Measurements from ENCODE around the gene HSPA1L. TPM values are rescaled to one million over a fixed set of nuclear protein-coding genes. Genes with fewer than 3 reads are reported as not detected.

HSPA1L gene
- total RNA-seq, 1 donor from 2014 or later = 0.49 TPM

DNA sequence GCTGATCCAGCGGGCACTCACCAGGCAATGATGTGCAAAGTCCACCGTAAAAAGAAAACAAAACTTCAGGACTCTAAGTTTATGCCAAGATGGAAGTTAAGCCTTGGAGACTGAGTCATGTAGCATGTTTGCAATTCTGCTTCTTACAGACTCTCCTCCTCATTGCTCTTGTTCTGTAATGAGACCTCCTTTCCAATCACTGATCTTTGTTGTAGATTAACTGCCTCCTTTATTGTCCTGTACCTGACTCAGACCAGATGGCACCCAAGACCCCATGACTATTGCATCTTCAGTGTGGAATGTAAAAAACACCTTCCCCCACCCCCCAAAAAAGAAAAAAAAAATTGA lies 36.4 kb upstream of the HSPA1L start:
- H3K36me3 Mint-ChIP-seq = peaks cover 10% of the 10 kb centered on the region
- no peaks in the 10 kb centered on the region for H3K4me1 ChIP-seq
- H3K27me3 ChIP-seq = no peaks in the 10 kb centered on the region
- H4K20me1 ChIP-seq (ENCODE audit: low read depth) = no peaks in the 10 kb centered on the region
- peaks cover 5% of the 10 kb centered on the region for H3F3A ChIP-seq (ENCODE audit: low read depth)
- no peaks in the 10 kb centered on the region for H3K79me2 ChIP-seq (ENCODE audit: low read depth)
- peaks cover 2% of the 10 kb centered on the region for H3K4me1 Mint-ChIP-seq
- H3K27ac Mint-ChIP-seq = peak overlapping the region; percentile 54
- DNase-seq (ENCODE audit: low spot score) = no peak
- no peak overlapping the region for H3K27ac ChIP-seq
- peaks cover 10% of the 10 kb centered on the region for H3K9me3 Mint-ChIP-seq
- TF ChIP-seq EZH2 (IDR thresholded peaks at IDR 0.05) (no peak), EZH2phosphoT487 (IDR thresholded peaks at IDR 0.05) (no peak)
- TF ChIP-seq, protein P1, sequence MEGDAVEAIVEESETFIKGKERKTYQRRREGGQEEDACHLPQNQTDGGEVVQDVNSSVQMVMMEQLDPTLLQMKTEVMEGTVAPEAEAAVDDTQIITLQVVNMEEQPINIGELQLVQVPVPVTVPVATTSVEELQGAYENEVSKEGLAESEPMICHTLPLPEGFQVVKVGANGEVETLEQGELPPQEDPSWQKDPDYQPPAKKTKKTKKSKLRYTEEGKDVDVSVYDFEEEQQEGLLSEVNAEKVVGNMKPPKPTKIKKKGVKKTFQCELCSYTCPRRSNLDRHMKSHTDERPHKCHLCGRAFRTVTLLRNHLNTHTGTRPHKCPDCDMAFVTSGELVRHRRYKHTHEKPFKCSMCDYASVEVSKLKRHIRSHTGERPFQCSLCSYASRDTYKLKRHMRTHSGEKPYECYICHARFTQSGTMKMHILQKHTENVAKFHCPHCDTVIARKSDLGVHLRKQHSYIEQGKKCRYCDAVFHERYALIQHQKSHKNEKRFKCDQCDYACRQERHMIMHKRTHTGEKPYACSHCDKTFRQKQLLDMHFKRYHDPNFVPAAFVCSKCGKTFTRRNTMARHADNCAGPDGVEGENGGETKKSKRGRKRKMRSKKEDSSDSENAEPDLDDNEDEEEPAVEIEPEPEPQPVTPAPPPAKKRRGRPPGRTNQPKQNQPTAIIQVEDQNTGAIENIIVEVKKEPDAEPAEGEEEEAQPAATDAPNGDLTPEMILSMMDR (IDR thresholded peaks at IDR 0.05) = no peak
- no peak overlapping the region for H3K4me3 ChIP-seq
- H2AFZ ChIP-seq (replicated peaks) = no peak overlapping the region
- H3K4me2 ChIP-seq = no peak overlapping the region
- no peaks in the 10 kb centered on the region for H3K27me3 Mint-ChIP-seq (ENCODE audit: insufficient read depth, low read depth)
- H3K9ac ChIP-seq = no peak overlapping the region
- H3K36me3 ChIP-seq = no peaks in the 10 kb centered on the region
- no peaks in the 10 kb centered on the region for H3K9me3 ChIP-seq (ENCODE audit: low read depth)
- no peak overlapping the region for H3K4me3 Mint-ChIP-seq

- Mint-ChIP-seq H3K36me3 (peaks cover 10% of the 10 kb centered on the region), H3K4me1 (peaks cover 2% of the 10 kb centered on the region), H3K27me3 (ENCODE audit: insufficient read depth, low read depth) (no peaks in the 10 kb centered on the region), H3K27ac (no peak overlapping the region), H3K4me3 (no peak overlapping the region), H3K9me3 (peaks cover 10% of the 10 kb centered on the region)
- no peaks in the 10 kb centered on the region for H4K20me1 ChIP-seq (ENCODE audit: low read depth)
- H3K79me2 ChIP-seq (ENCODE audit: low read depth) = no peaks in the 10 kb centered on the region
- no peaks in the 10 kb centered on the region for H3K9me3 ChIP-seq (ENCODE audit: low read depth)
- no peak overlapping the region for H3K4me3 ChIP-seq
- TF ChIP-seq EZH2 (IDR thresholded peaks at IDR 0.05) = no peak
- no peak for TF ChIP-seq EZH2phosphoT487 (IDR thresholded peaks at IDR 0.05)
- TF ChIP-seq, protein P1 (IDR thresholded peaks at IDR 0.05) = no peak
- no peak for DNase-seq (ENCODE audit: low spot score)
- H3K27me3 ChIP-seq = no peaks in the 10 kb centered on the region
- no peak overlapping the region for H3K27ac ChIP-seq
- no peaks in the 10 kb centered on the region for H3K4me1 ChIP-seq
- H3K4me2 ChIP-seq = no peak overlapping the region
- no peak overlapping the region for H3K9ac ChIP-seq
- H2AFZ ChIP-seq (replicated peaks) = no peak overlapping the region
- peaks cover 5% of the 10 kb centered on the region for H3F3A ChIP-seq (ENCODE audit: low read depth)
- H3K36me3 ChIP-seq = no peaks in the 10 kb centered on the region
Observed at GRCh38 chr6:31850765-31851484, 35.8 kb upstream of the HSPA1L start.

DNA sequence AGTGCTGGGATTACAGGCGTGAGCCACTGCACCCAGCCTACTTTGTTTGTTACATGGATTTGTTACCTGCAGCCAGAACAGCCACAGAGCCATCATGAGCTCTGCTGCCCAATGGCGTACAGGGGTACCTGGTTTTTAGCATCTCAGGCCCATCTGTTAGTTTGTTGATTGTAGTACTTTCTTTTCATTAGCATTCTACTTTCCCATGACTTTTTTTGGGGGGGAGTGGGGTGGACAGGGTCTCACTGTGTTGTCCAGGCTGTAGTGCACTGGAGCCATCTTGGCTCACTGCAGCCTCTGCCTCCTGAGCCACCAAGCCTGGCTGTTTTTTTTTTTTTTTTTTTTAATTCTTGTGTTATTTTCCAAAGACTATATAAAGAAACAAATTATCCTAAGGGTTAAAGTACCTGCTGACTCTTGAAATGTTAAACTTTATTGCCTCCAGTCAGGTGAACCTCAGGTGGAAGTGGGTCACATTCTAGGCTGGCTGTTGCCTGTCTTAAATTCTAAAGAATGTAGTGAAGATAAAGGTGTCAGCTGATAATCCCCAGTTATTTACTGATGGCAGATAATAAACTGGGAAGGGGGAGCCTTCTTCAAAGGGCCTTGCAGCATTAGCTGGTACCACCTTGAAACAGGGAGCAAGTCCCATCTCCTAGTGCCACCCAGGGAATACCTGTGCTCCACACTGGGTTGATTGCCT lies 32.3 kb upstream of the HSPA1L start:
- Histone ChIP-seq H3K4me3 (no peak overlapping the region), H4K20me1 (ENCODE audit: low read depth) (no peaks in the 10 kb centered on the region), H3K27me3 (no peaks in the 10 kb centered on the region), H3K79me2 (ENCODE audit: low read depth) (no peaks in the 10 kb centered on the region), H3K9ac (no peak overlapping the region), H3K27ac (no peak overlapping the region), H3K4me2 (no peak overlapping the region), H3K9me3 (ENCODE audit: low read depth) (no peaks in the 10 kb centered on the region), H3K4me1 (no peaks in the 10 kb centered on the region), H2AFZ (replicated peaks) (no peak overlapping the region), H3F3A (ENCODE audit: low read depth) (peaks cover 12% of the 10 kb centered on the region), H3K36me3 (no peaks in the 10 kb centered on the region)
- no peaks in the 10 kb centered on the region for H3K9me3 Mint-ChIP-seq
- peaks cover 2% of the 10 kb centered on the region for H3K27me3 Mint-ChIP-seq (ENCODE audit: insufficient read depth, low read depth)
- peaks cover 2% of the 10 kb centered on the region for H3K4me1 Mint-ChIP-seq
- TF ChIP-seq EZH2phosphoT487 (IDR thresholded peaks at IDR 0.05) = no peak
- no peak for TF ChIP-seq EZH2 (IDR thresholded peaks at IDR 0.05)
- TF ChIP-seq, protein P1 (IDR thresholded peaks at IDR 0.05) = no peak
- DNase-seq (ENCODE audit: low spot score) = no peak
- peaks cover 2% of the 10 kb centered on the region for H3K36me3 Mint-ChIP-seq
- H3K4me3 Mint-ChIP-seq = no peak overlapping the region
- no peak overlapping the region for H3K27ac Mint-ChIP-seq
